GM15510 (cell line): ENCODE results near the gene SBNO2.

ENCODE experiments used
- POLR2A ChIP-seq: IDR thresholded peaks from 3 replicates; pipeline ENCODE4 v1.6.1; 2011; ENCODE audit warnings: borderline replicate concordance; ENCODE audit not compliant: insufficient read length; ENCODE audit errors: extremely low read depth

SBNO2 gene

GRCh38 chr19:1144741-1145140, 29.3 kb downstream of the SBNO2 start:
- no peak for TF ChIP-seq POLR2A

DNA sequence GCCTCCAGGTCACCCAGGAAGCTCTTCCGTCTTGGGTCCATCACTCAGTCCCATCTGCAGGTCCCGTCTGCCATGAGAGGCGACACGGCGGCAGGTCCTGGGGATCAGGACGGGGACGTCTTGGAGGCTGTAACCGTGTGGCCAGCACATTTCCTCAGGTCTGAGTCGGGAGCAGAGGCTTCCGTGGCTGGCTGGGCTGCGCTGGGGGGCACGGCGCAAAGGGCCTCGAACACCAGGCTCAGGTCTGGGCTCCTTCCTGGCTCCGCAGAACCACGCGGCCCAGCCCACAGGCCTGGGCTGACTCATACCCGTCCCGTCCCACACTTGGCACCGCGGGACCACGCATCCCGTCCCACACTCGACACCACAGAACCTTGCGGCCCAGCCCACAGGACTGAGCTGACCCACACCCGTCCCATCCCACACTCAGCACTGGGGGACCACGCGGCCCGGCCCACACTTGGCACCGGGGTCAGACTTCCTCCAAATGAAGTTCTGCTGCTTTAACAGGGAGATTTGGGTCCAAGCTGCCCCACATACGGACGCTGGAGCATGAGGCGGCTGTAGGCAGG, 30.2 kb downstream of the SBNO2 start:
- no peak for TF ChIP-seq POLR2A

- TF ChIP-seq POLR2A = no peak
Observed at GRCh38 chr19:1141944-1142343, 32.1 kb downstream of the SBNO2 start.

DNA sequence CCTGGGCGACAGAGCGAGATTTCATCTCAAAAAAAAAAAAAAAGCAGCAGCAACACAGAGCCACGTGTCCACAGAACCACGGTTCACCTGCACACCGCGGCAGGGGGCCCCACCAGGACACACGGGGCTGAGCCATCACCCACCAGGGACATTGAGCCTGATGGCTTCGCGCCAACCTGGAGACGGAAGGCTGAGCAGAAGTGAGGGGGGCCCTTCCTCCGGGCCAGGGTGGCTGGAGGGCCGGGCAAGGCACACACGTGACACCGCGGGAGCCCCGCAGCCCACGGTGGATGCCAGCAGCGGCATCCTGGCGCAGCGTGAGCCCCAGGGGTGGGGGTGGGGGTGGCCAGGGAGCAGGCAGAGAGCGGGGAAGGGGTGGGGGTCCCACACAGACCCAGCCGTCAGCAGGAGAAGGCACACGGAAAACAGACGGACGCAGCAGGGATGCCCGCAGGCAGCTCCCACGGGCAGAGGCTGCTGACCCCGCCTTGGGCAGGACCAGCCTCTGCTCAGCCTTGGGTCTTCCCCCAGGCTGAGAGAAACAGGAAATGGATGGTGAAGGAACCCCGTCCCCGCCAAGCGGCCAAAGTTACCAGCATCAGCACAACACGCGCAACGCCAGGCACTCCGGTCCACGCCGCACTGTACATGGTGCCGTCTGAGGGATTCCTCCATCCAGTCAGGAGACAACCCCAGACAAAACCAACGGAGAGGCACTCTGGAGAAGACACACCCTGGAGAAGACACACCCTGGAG, 33.6 kb downstream of the SBNO2 start:
- no peak for TF ChIP-seq POLR2A

- TF ChIP-seq POLR2A = no peak
Observed at GRCh38 chr19:1139126-1139525, 34.9 kb downstream of the SBNO2 start.

DNA sequence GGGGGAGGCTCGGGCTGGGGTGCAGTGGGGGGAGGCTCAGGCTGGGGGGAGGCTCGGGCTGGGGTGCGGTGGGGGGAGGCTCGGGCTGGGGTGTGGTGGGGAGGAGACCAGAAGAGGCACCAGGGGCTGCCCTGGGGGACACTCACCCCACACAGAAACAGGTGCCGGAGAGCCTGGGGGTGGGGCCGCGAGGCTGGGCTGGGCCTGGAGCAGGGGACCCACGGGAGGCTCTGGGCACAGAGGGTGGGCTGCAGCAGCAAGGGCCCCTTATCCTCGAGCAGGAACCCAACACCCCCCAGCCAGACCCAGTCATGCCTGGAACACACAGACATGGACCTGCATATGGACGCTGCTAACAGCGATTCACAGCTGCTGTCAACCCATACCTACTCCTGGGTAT, 35.9 kb downstream of the SBNO2 start:
- no peak for TF ChIP-seq POLR2A

GRCh38 chr19:1136621-1137317, 37.3 kb downstream of the SBNO2 start:
- TF ChIP-seq POLR2A = no peak

- TF ChIP-seq POLR2A = no peak
Observed at GRCh38 chr19:1136201-1136600, 37.9 kb downstream of the SBNO2 start.

- no peak for TF ChIP-seq POLR2A
Observed at GRCh38 chr19:1135454-1135853, 38.6 kb downstream of the SBNO2 start.

DNA sequence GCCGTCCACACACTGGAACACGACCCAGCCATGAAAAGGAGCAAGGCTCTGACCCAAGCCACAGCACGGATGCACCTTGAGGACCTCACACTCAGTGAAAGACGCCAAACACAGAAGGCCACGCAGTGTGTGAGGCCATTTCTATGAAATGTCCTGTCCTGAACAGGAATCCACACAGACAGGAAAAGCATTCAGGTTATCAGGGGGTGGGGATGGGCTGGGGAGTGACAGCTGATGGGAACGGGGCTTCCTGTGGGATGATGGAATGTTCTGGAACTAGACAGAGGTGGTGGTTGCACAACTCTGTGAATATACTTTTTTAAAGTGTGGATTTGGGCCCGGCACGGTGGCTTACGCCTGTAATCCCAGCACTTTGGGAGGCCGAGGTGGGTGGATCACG, 39.6 kb downstream of the SBNO2 start:
- no peak for TF ChIP-seq POLR2A

DNA sequence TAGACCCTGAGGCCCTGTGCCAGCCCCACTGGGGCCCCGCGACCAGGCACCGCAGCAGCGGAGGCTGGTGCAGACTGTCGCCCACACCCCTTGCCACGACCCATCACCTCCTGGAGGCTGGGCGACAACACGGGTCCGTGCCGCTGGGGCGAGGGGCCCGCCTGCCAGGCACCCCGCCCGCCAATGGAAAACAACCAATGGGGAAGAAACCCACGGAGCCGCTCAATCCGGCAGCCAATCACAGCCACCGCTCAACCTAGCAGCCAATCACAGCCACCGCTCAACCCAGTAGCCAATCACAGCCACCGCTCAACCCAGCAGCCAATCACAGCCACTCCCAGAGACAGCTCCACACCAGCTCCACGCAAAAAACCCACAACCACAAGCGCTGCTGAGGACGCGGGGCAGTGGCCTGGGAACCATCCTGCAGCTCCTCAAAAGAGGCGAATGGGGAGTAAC, 40.6 kb downstream of the SBNO2 start:
- TF ChIP-seq POLR2A = peak; percentile 78

DNA sequence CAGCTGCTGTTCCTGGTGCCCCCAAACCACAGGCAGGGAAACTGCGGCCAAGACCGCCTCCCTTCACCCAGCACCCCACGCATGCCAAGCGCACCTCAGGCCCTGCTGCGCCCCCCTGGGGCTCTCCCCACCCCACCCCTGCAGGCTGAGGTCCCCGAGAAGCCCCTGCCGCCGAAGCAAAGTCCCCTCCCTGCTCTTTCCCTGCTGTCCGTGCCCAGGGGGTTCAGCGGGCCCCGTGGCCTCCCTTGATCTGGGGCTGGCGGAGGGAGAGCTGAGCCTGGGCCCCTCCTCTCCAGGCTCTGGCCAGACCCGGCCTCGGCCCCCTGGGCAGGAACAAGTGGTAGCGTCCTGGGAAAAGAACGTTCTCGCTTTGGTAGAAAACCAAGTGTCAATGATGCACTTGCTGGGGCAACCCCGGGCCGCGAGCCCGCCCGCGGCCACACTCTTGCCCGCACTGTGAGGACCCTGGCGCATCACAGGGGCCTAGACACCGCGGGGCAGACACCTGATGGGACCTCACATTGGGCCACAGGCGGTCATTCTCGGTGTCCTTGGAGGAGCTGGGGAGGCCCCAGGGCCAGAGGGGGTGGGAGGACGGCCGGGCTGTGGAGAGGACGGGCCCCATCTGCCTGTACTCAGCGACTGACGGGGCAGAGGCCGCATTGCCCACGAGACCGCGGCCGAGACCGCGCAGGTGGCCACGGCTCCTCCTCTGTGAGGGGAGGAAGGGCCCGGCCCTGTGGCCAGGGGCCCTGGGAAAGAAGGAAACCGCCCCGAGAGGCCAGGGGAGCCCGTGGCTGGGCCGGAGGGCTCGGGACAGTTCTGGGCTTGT, 41.3 kb downstream of the SBNO2 start:
- TF ChIP-seq POLR2A = no peak

GRCh38 chr19:1131718-1132551, 42.1 kb downstream of the SBNO2 start:
- TF ChIP-seq POLR2A = peak; percentile 64

GRCh38 chr19:1130771-1131717, 43.0 kb downstream of the SBNO2 start:
- peak; percentile 23 for TF ChIP-seq POLR2A

- TF ChIP-seq POLR2A = no peak
Observed at GRCh38 chr19:1129535-1129934, 44.5 kb downstream of the SBNO2 start.
